HL-60 (cell line): Measurements from ENCODE around the gene RBFA.

ENCODE experiments used
- DNase-seq, 2 experiments: peaks; one replicate each; pipeline ENCODE4 v3.0.0-alpha.2; 2010 to 2020; ENCODE audit warnings: low read depth in 1 of 2, low spot score in 1 of 2
- H3K27ac ChIP-seq: fragments of 250-450 bp; sonication (Bioruptor Pico); replicated peaks from 2 replicates; pipeline ENCODE4 v1.5.1; 2020; ENCODE audit warnings: mild to moderate bottlenecking, moderate library complexity
- H3K27me3 ChIP-seq: fragments of 250-450 bp; sonication (Bioruptor Pico); 2 replicates; pipeline ENCODE4 v1.5.1; 2021; ENCODE audit warnings: mild to moderate bottlenecking, moderate library complexity; ENCODE audit not compliant: insufficient read depth, poor library complexity, severe bottlenecking
- H3K4me3 ChIP-seq: replicated peaks from 2 replicates; pipeline ENCODE4 v1.5.1; 2011; ENCODE audit warnings: mild to moderate bottlenecking, control low read depth, low read length; ENCODE audit not compliant: insufficient read depth
- GABPA ChIP-seq: IDR thresholded peaks from 2 replicates; pipeline ENCODE4 v1.6.1; 2012; ENCODE audit warnings: low read depth
- POLR2AphosphoS5 ChIP-seq: IDR thresholded peaks from 2 replicates; pipeline ENCODE4 v1.6.1; 2012; ENCODE audit warnings: low read depth
- SPI1 ChIP-seq: IDR thresholded peaks from 2 replicates; pipeline ENCODE4 v1.6.1; 2012; ENCODE audit warnings: low read depth, mild to moderate bottlenecking, borderline replicate concordance
- TF ChIP-seq, protein P1 (sequence below): IDR thresholded peaks from one replicate; pipeline ENCODE4 v1.5.1; 2011; ENCODE audit warnings: low read length, control low read depth, inconsistent platforms; ENCODE audit not compliant: insufficient read depth
- TF ChIP-seq, protein P2 (sequence below): IDR thresholded peaks from 2 replicates; pipeline ENCODE4 v1.6.1; 2012; ENCODE audit warnings: low read depth; ENCODE audit not compliant: insufficient replicate concordance

The RBFA gene

GRCh38 chr18:80041424-80041823 is 7.2 kb downstream of the RBFA start:
- Histone ChIP-seq H3K27ac (no peak overlapping the region), H3K4me3 (no peak overlapping the region), H3K27me3 (no peaks in the 10 kb centered on the region)
- DNase-seq: no peak
- TF ChIP-seq GABPA (no peak), POLR2AphosphoS5 (no peak), SPI1 (no peak)
- TF ChIP-seq, protein P1, sequence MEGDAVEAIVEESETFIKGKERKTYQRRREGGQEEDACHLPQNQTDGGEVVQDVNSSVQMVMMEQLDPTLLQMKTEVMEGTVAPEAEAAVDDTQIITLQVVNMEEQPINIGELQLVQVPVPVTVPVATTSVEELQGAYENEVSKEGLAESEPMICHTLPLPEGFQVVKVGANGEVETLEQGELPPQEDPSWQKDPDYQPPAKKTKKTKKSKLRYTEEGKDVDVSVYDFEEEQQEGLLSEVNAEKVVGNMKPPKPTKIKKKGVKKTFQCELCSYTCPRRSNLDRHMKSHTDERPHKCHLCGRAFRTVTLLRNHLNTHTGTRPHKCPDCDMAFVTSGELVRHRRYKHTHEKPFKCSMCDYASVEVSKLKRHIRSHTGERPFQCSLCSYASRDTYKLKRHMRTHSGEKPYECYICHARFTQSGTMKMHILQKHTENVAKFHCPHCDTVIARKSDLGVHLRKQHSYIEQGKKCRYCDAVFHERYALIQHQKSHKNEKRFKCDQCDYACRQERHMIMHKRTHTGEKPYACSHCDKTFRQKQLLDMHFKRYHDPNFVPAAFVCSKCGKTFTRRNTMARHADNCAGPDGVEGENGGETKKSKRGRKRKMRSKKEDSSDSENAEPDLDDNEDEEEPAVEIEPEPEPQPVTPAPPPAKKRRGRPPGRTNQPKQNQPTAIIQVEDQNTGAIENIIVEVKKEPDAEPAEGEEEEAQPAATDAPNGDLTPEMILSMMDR: no peak
- TF ChIP-seq, protein P2, sequence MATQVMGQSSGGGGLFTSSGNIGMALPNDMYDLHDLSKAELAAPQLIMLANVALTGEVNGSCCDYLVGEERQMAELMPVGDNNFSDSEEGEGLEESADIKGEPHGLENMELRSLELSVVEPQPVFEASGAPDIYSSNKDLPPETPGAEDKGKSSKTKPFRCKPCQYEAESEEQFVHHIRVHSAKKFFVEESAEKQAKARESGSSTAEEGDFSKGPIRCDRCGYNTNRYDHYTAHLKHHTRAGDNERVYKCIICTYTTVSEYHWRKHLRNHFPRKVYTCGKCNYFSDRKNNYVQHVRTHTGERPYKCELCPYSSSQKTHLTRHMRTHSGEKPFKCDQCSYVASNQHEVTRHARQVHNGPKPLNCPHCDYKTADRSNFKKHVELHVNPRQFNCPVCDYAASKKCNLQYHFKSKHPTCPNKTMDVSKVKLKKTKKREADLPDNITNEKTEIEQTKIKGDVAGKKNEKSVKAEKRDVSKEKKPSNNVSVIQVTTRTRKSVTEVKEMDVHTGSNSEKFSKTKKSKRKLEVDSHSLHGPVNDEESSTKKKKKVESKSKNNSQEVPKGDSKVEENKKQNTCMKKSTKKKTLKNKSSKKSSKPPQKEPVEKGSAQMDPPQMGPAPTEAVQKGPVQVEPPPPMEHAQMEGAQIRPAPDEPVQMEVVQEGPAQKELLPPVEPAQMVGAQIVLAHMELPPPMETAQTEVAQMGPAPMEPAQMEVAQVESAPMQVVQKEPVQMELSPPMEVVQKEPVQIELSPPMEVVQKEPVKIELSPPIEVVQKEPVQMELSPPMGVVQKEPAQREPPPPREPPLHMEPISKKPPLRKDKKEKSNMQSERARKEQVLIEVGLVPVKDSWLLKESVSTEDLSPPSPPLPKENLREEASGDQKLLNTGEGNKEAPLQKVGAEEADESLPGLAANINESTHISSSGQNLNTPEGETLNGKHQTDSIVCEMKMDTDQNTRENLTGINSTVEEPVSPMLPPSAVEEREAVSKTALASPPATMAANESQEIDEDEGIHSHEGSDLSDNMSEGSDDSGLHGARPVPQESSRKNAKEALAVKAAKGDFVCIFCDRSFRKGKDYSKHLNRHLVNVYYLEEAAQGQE: no peak

GRCh38 chr18:80042785-80043184 is 8.6 kb downstream of the RBFA start:
- no peak for DNase-seq
- TF ChIP-seq, protein P1: no peak
- TF ChIP-seq POLR2AphosphoS5 (no peak), GABPA (no peak), SPI1 (no peak)
- TF ChIP-seq, protein P2: no peak
- H3K4me3 ChIP-seq: no peak overlapping the region
- H3K27ac ChIP-seq: no peak overlapping the region
- no peaks in the 10 kb centered on the region for H3K27me3 ChIP-seq

- H3K27ac ChIP-seq: no peak overlapping the region
- TF ChIP-seq, protein P2: no peak
- TF ChIP-seq GABPA (no peak), SPI1 (no peak), POLR2AphosphoS5 (no peak)
- TF ChIP-seq, protein P1: no peak
- no peak overlapping the region for H3K4me3 ChIP-seq
- DNase-seq: no peak
- no peaks in the 10 kb centered on the region for H3K27me3 ChIP-seq
Observed at GRCh38 chr18:80044072-80044471, 9.8 kb downstream of the RBFA start.
